ENCODE measurements around the gene YPEL4.
A peak's percentile ranks its signal among the peaks of the same experiment; 100 is the strongest.

The YPEL4 gene

DNA sequence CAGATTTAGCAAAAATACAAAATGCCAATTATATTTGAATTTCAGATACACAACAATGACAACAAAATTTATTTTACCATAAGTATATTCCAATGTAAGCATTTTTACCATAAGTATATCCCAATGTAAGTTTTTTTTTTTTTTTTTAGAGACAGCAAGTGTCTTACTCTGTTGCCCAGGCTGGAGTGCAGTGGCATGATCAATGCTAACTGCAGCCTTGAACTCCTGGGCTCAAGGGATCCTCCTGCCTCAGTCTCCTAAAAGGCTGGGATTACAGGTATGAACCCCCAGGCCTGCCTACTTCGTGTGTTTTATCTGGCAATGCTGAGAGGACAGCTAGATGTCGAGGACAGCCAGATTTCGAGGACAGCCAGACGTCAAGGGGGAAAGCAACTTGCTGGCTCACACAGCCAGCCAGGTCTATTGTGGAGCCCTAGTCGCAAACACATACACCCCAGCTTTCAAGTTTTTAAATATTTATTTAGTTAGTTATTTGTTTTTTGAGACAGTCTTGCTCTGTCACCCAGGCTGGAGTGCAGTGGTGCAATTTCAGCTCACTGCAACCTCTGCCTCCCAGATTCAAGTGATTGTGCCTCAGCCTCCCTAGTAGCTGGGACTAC lies 53.3 kb downstream of the YPEL4 start:
- peak overlapping the region; percentile 96 for H3K27ac ChIP-seq (ENCODE audit: insufficient read depth, low read depth, low read length, poor library complexity, severe bottlenecking)

More for the DNA sequence above, 53.3 kb downstream of the YPEL4 start:
- 78 to 87% methylated on average over 4 to 5 of the region's 5 CpGs for WGBS, 2 experiments
- Histone ChIP-seq H3K4me3 (ENCODE audit: insufficient read depth, low read depth, low read length) (no peak overlapping the region), H3K36me3 (ENCODE audit: control insufficient read depth, insufficient read depth, low read length) (no peaks in the 10 kb centered on the region), H3K27me3 (ENCODE audit: control insufficient read depth, insufficient read depth, low read length, poor library complexity, severe bottlenecking) (no peaks in the 10 kb centered on the region), H3K9me3 (ENCODE audit: control insufficient read depth, low read length) (no peaks in the 10 kb centered on the region), H3K4me1 (ENCODE audit: control insufficient read depth, insufficient read depth, low read length) (peaks cover 34% of the 10 kb centered on the region)
